H9 (cell line): ENCODE results near the gene HOXD4. TPM values are rescaled to one million over a fixed set of nuclear protein-coding genes. Genes with fewer than 3 reads are reported as not detected.
A peak's percentile ranks its signal among the peaks of the same experiment; 100 is the strongest.

Experiments used
- DNase-seq: peaks from one replicate; pipeline ENCODE4 v3.0.0-alpha.2; 2017
- H2AFZ ChIP-seq: one replicate; pipeline ENCODE4 v1.6.1; 2013; ENCODE audit warnings: mild to moderate bottlenecking, low read length, control low read depth, moderate library complexity
- H2AK5ac ChIP-seq: 2 replicates; pipeline ENCODE4 v1.6.1; 2013; ENCODE audit warnings: low read length, control low read depth, mixed read lengths; ENCODE audit not compliant: insufficient read length
- H2BK120ac ChIP-seq: one replicate; pipeline ENCODE4 v1.6.1; 2013; ENCODE audit warnings: low read depth, mild to moderate bottlenecking, low read length, control low read depth, inconsistent platforms; ENCODE audit not compliant: poor library complexity, severe bottlenecking
- H2BK12ac ChIP-seq: 2 replicates; pipeline ENCODE4 v1.6.1; 2013; ENCODE audit warnings: low read length, control low read depth, mixed read lengths, low read depth; ENCODE audit not compliant: insufficient read length
- H2BK15ac ChIP-seq: 2 replicates; pipeline ENCODE4 v1.6.1; 2013; ENCODE audit warnings: low read depth, low read length, control low read depth
- H2BK20ac ChIP-seq: one replicate; pipeline ENCODE4 v1.6.1; 2013; ENCODE audit warnings: low read depth, mild to moderate bottlenecking, low read length, control low read depth, inconsistent platforms; ENCODE audit not compliant: poor library complexity, severe bottlenecking
- H2BK5ac ChIP-seq: 2 replicates; pipeline ENCODE4 v1.6.1; 2013; ENCODE audit warnings: low read length, control low read depth, mixed read lengths; ENCODE audit not compliant: insufficient read length
- H3K14ac ChIP-seq: 2 replicates; pipeline ENCODE4 v1.6.1; 2013; ENCODE audit warnings: low read length, control low read depth; ENCODE audit not compliant: insufficient read depth
- H3K18ac ChIP-seq: 2 replicates; pipeline ENCODE4 v1.6.1; 2013; ENCODE audit warnings: low read depth, mild to moderate bottlenecking, mixed read lengths, low read length, control low read depth; ENCODE audit not compliant: insufficient read length
- H3K23ac ChIP-seq: 2 replicates; pipeline ENCODE4 v1.6.1; 2013; ENCODE audit warnings: low read length, control low read depth, mixed read lengths, low read depth; ENCODE audit not compliant: insufficient read length
- H3K23me2 ChIP-seq: 2 replicates; pipeline ENCODE4 v1.6.1; 2013; ENCODE audit warnings: low read depth, mild to moderate bottlenecking, mixed read lengths, low read length, control low read depth; ENCODE audit not compliant: insufficient read length, poor library complexity, severe bottlenecking
- H3K27ac ChIP-seq: 2 replicates; pipeline ENCODE4 v1.5.1; 2013; ENCODE audit warnings: low read length, control low read depth, mixed read lengths, low read depth; ENCODE audit not compliant: insufficient read length
- H3K27me3 ChIP-seq: 2 replicates; pipeline ENCODE4 v1.6.1; 2013; ENCODE audit warnings: low read length, control low read depth, inconsistent platforms; ENCODE audit not compliant: insufficient read depth
- H3K4ac ChIP-seq: 2 replicates; pipeline ENCODE4 v1.6.1; 2013; ENCODE audit warnings: low read depth, mild to moderate bottlenecking, control low read depth, inconsistent platforms, low read length, moderate library complexity
- H3K4me1 ChIP-seq: 2 replicates; pipeline ENCODE4 v1.6.1; 2013; ENCODE audit warnings: low read length, control low read depth, inconsistent platforms; ENCODE audit not compliant: insufficient read depth
- H3K4me2 ChIP-seq: 2 replicates; pipeline ENCODE4 v1.6.1; 2013; ENCODE audit warnings: low read length, control low read depth, mixed read lengths; ENCODE audit not compliant: insufficient read length, insufficient read depth
- H3K56ac ChIP-seq: 2 replicates; pipeline ENCODE4 v1.6.1; 2013; ENCODE audit warnings: low read depth, mild to moderate bottlenecking, mixed read lengths, low read length, control low read depth; ENCODE audit not compliant: insufficient read length
- H3K79me1 ChIP-seq: 2 replicates; pipeline ENCODE4 v1.6.1; 2013; ENCODE audit warnings: low read depth, mild to moderate bottlenecking, moderate library complexity, low read length, control low read depth, inconsistent platforms; ENCODE audit not compliant: insufficient read depth, poor library complexity, severe bottlenecking
- H3K79me2 ChIP-seq: 2 replicates; pipeline ENCODE4 v1.6.1; 2013; ENCODE audit warnings: low read length, control low read depth, inconsistent platforms; ENCODE audit not compliant: insufficient read depth
- H3K9ac ChIP-seq: 2 replicates; pipeline ENCODE4 v1.6.1; 2013; ENCODE audit warnings: low read length, control low read depth, mixed read lengths; ENCODE audit not compliant: insufficient read length; ENCODE audit errors: extremely low read depth
- H3K9me3 ChIP-seq: one replicate; pipeline ENCODE4 v1.6.1; 2013; ENCODE audit warnings: low read depth, low read length, inconsistent platforms; ENCODE audit not compliant: control insufficient read depth
- H3T11ph ChIP-seq: one replicate; pipeline ENCODE4 v1.6.1; 2013; ENCODE audit warnings: mild to moderate bottlenecking, low read length, control low read depth, inconsistent platforms
- H4K20me1 ChIP-seq: one replicate; pipeline ENCODE4 v1.6.1; 2013; ENCODE audit not compliant: control insufficient read depth, insufficient read length, insufficient read depth
- H4K5ac ChIP-seq: 2 replicates; pipeline ENCODE4 v1.6.1; 2013; ENCODE audit warnings: low read depth, mild to moderate bottlenecking, mixed read lengths, low read length, control low read depth; ENCODE audit not compliant: insufficient read length
- H4K8ac ChIP-seq: replicated peaks from 2 replicates; pipeline ENCODE4 v1.6.1; 2013; ENCODE audit warnings: low read length, control low read depth, mixed read lengths, low read depth; ENCODE audit not compliant: insufficient read length
- H4K91ac ChIP-seq: 2 replicates; pipeline ENCODE4 v1.6.1; 2013; ENCODE audit warnings: low read depth, mild to moderate bottlenecking, moderate library complexity, mixed read lengths, low read length, control low read depth; ENCODE audit not compliant: insufficient read length
- H3K27ac Mint-ChIP-seq, 3 experiments: 2 replicates in 2 of 3; 3 replicates in 1 of 3; pipeline ENCODE4 v1.8.0; 2020 to 2021; ENCODE audit warnings: mixed read lengths in 3 of 3, mild to moderate bottlenecking in 1 of 3, moderate library complexity in 1 of 3
- H3K27me3 Mint-ChIP-seq: 2 replicates; pipeline ENCODE4 v1.8.0; 2021; ENCODE audit warnings: low read depth, mild to moderate bottlenecking, moderate library complexity, mixed read lengths
- H3K36me3 Mint-ChIP-seq, 3 experiments: 2 replicates in 2 of 3; 3 replicates in 1 of 3; pipeline ENCODE4 v1.8.0; 2020 to 2021; ENCODE audit warnings: low read depth in 3 of 3, mixed read lengths in 3 of 3; ENCODE audit not compliant: insufficient read depth in 1 of 3
- H3K4me1 Mint-ChIP-seq, 2 experiments: 2 replicates each; pipeline ENCODE4 v1.8.0; 2020; ENCODE audit warnings: mixed read lengths in 2 of 2
- H3K4me3 Mint-ChIP-seq, 2 experiments: 2 replicates in 1 of 2; 3 replicates in 1 of 2; pipeline ENCODE4 v1.8.0; 2020 to 2021; ENCODE audit warnings: mild to moderate bottlenecking in 2 of 2, mixed read lengths in 2 of 2, moderate library complexity in 1 of 2
- H3K9me3 Mint-ChIP-seq, 2 experiments: 2 replicates in 1 of 2; 3 replicates in 1 of 2; pipeline ENCODE4 v1.8.0; 2020; ENCODE audit warnings: mild to moderate bottlenecking in 2 of 2, mixed read lengths in 2 of 2, moderate library complexity in 1 of 2
- WGBS: extraction: QIAGEN DNeasy Blood & Tissue Kit; methylation state at CpG from one replicate; pipeline ENCODE4 v1.1.7; 2013; ENCODE audit warnings: missing lambda C conversion rate, low lambda C conversion rate, mixed read lengths; ENCODE audit not compliant: insufficient read length; ENCODE audit errors: extremely low coverage; 5-methylcytosine and 5-hydroxymethylcytosine counted together
- total RNA-seq: library from RNA; stranded (reverse); gene quantifications from 2 replicates; pipeline ENCODE4 v1.2.1, GENCODE V29; 2021
- TF ChIP-seq, protein P1 (sequence below): fragments of 200-600 bp; sonication (generic); conservative IDR thresholded peaks from 3 replicates; pipeline ENCODE4 v1.8.0; 2021; ENCODE audit warnings: antibody characterized with exemption, mild to moderate bottlenecking

The HOXD4 gene
- total RNA-seq, 1 experiment from 2014 or later, result not detected

DNA sequence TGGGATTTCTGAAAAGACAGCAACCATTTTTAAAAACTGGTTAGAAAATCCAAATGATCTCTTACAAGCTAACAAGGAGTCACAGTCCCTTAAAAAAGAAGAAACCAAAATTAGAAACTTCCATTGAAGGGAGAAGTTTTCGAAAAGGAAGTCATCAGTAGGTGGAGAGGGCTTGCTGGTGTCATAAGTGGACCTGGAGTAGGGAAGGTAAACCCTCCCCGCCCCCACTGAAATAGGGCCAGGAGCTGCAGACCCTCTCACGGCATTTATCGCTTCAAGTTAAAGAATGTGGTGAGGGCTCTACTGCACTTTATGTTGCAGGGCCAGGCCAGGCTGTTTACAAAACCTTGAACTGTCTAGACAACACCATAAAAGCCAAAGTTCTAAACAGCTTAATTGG lies 41.4 kb upstream of the HOXD4 start:
- peaks cover 0 to 17% of the 10 kb centered on the region in 2 experiments for H3K9me3 Mint-ChIP-seq
- DNase-seq, result peak; percentile 12
- H4K20me1 ChIP-seq, result no peaks in the 10 kb centered on the region

More for the DNA sequence above, 41.4 kb upstream of the HOXD4 start:
- no peak overlapping the region for H2AFZ ChIP-seq
- Mint-ChIP-seq H3K4me1 (peaks cover 9 to 35% of the 10 kb centered on the region in 2 experiments), H3K4me3 (no peak overlapping the region), H3K36me3 (no peaks in the 10 kb centered on the region; a peak in 1 of 7 replicates), H3K27me3 (peaks cover 96% of the 10 kb centered on the region), H3K27ac (no peak overlapping the region)
- H2BK120ac ChIP-seq, result no peak overlapping the region
- TF ChIP-seq, protein P1, sequence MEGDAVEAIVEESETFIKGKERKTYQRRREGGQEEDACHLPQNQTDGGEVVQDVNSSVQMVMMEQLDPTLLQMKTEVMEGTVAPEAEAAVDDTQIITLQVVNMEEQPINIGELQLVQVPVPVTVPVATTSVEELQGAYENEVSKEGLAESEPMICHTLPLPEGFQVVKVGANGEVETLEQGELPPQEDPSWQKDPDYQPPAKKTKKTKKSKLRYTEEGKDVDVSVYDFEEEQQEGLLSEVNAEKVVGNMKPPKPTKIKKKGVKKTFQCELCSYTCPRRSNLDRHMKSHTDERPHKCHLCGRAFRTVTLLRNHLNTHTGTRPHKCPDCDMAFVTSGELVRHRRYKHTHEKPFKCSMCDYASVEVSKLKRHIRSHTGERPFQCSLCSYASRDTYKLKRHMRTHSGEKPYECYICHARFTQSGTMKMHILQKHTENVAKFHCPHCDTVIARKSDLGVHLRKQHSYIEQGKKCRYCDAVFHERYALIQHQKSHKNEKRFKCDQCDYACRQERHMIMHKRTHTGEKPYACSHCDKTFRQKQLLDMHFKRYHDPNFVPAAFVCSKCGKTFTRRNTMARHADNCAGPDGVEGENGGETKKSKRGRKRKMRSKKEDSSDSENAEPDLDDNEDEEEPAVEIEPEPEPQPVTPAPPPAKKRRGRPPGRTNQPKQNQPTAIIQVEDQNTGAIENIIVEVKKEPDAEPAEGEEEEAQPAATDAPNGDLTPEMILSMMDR, result no peak
- H3K79me1 ChIP-seq, result no peaks in the 10 kb centered on the region
- no peak overlapping the region for H2AK5ac ChIP-seq
- no CpG with 5 or more reads among the region's 4 CpGs for WGBS
- H3K4ac ChIP-seq, result no peak overlapping the region
- H3K23ac ChIP-seq, result no peak overlapping the region
- H3T11ph ChIP-seq, result no peak overlapping the region
- no peak overlapping the region for H3K27ac ChIP-seq
- H2BK15ac ChIP-seq, result no peak overlapping the region
- no peak overlapping the region for H4K91ac ChIP-seq
- no peak overlapping the region for H2BK12ac ChIP-seq
- no peak overlapping the region for H3K9ac ChIP-seq
- H3K4me1 ChIP-seq, result no peaks in the 10 kb centered on the region
- H2BK5ac ChIP-seq, result no peak overlapping the region
- H3K14ac ChIP-seq, result no peak overlapping the region
- peaks cover 93% of the 10 kb centered on the region for H3K27me3 ChIP-seq
- no peak overlapping the region for H3K4me2 ChIP-seq
- no peak overlapping the region for H2BK20ac ChIP-seq
- H3K18ac ChIP-seq, result no peak overlapping the region
- no peaks in the 10 kb centered on the region for H3K9me3 ChIP-seq
- no peak overlapping the region for H4K5ac ChIP-seq
- H3K79me2 ChIP-seq, result no peaks in the 10 kb centered on the region
- H3K56ac ChIP-seq, result no peak overlapping the region
- H3K23me2 ChIP-seq, result no peaks in the 10 kb centered on the region
- no peak overlapping the region for H4K8ac ChIP-seq
